WTC11 (cell line): ENCODE measurements around the gene THSD8. TPM values are rescaled to one million over a fixed set of nuclear protein-coding genes. Genes with fewer than 3 reads are reported as not detected.

Source experiments
- ATAC-seq: fragments of 200-7000 bp; cut with Tn5 transposase; 2 replicates; pipeline ENCODE4 v1.10.0; 2021; ENCODE audit warnings: mild to moderate bottlenecking, moderate library complexity
- CTCF ChIA-PET: fragments of 300-600 bp; sonication (Branson Sonifier 250); formaldehyde crosslinking; loops from one replicate; lab custom pipeline; 2021; ENCODE audit warnings: antibody characterized with exemption; lab: Charles Lee
- POLR2A ChIA-PET: fragments of 350-600 bp; sonication (Branson Sonifier 250); formaldehyde crosslinking; loops from one replicate; lab custom pipeline; 2021; ENCODE audit warnings: antibody characterized with exemption; lab: Charles Lee
- DNase-seq: peaks from one replicate; pipeline ENCODE4 v3.0.0; 2021; ENCODE audit warnings: low spot score
- H3K27ac Mint-ChIP-seq: 2 replicates; pipeline ENCODE4 v1.8.0; 2021; ENCODE audit warnings: mixed read lengths
- H3K27me3 Mint-ChIP-seq: 2 replicates; pipeline ENCODE4 v1.8.0; 2021; ENCODE audit warnings: low read depth, mild to moderate bottlenecking, moderate library complexity, mixed read lengths
- H3K36me3 Mint-ChIP-seq: 2 replicates; pipeline ENCODE4 v1.8.0; 2021; ENCODE audit warnings: mixed read lengths
- H3K4me1 Mint-ChIP-seq: 2 replicates; pipeline ENCODE4 v1.8.0; 2022; ENCODE audit warnings: mixed read lengths
- H3K4me3 Mint-ChIP-seq: 2 replicates; pipeline ENCODE4 v1.8.0; 2021; ENCODE audit warnings: mild to moderate bottlenecking, moderate library complexity, mixed read lengths
- H3K9me3 Mint-ChIP-seq: 2 replicates; pipeline ENCODE4 v1.8.0; 2021; ENCODE audit warnings: mixed read lengths
- ARID4B ChIP-seq: sonication (generic); formaldehyde crosslinking; IDR thresholded peaks from 2 replicates; pipeline ENCODE4 v1.8.0; 2023; ENCODE audit warnings: missing genetic modification reagents, mild to moderate bottlenecking, borderline replicate concordance
- ATF1 ChIP-seq: sonication (generic); formaldehyde crosslinking; IDR thresholded peaks from 2 replicates; pipeline ENCODE4 v1.8.1; 2023; ENCODE audit warnings: mild to moderate bottlenecking, moderate library complexity, missing genetic modification reagents
- ATF3 ChIP-seq: sonication (generic); formaldehyde crosslinking; conservative IDR thresholded peaks from 2 replicates; pipeline ENCODE4 v1.8.1; 2022; ENCODE audit warnings: mild to moderate bottlenecking, missing genetic modification reagents
- CREB1 ChIP-seq: sonication (generic); formaldehyde crosslinking; IDR thresholded peaks from 2 replicates; pipeline ENCODE4 v1.8.0; 2023; ENCODE audit warnings: mild to moderate bottlenecking, missing genetic modification reagents
- E2F4 ChIP-seq: sonication (generic); formaldehyde crosslinking; IDR thresholded peaks from 2 replicates; pipeline ENCODE4 v1.8.1; 2022; ENCODE audit warnings: low read depth, mild to moderate bottlenecking, moderate library complexity, missing genetic modification reagents, borderline replicate concordance
- ETV6 ChIP-seq: sonication (generic); formaldehyde crosslinking; IDR thresholded peaks from 2 replicates; pipeline ENCODE4 v1.8.1; 2022; ENCODE audit warnings: mild to moderate bottlenecking, missing genetic modification reagents
- GABPB1 ChIP-seq: sonication (generic); formaldehyde crosslinking; IDR thresholded peaks from 2 replicates; pipeline ENCODE4 v1.8.1; 2023; ENCODE audit warnings: mild to moderate bottlenecking, missing genetic modification reagents
- IRF1 ChIP-seq: sonication (generic); formaldehyde crosslinking; IDR thresholded peaks from 2 replicates; pipeline ENCODE4 v1.8.0; 2023; ENCODE audit warnings: missing genetic modification reagents
- JUN ChIP-seq: sonication (generic); formaldehyde crosslinking; IDR thresholded peaks from 2 replicates; pipeline ENCODE4 v1.8.0; 2023; ENCODE audit warnings: mild to moderate bottlenecking, missing genetic modification reagents
- MAX ChIP-seq: sonication (generic); formaldehyde crosslinking; IDR thresholded peaks from 2 replicates; pipeline ENCODE4 v1.8.0; 2022; ENCODE audit warnings: mild to moderate bottlenecking, missing genetic modification reagents
- MXD4 ChIP-seq: fragments of 250-450 bp; sonication (Bioruptor Pico); IDR thresholded peaks from 2 replicates; pipeline ENCODE4 v1.8.0; 2021; ENCODE audit warnings: mild to moderate bottlenecking, moderate library complexity, borderline replicate concordance
- MYBL2 ChIP-seq: sonication (generic); formaldehyde crosslinking; IDR thresholded peaks from 2 replicates; pipeline ENCODE4 v1.8.1; 2023; ENCODE audit warnings: mild to moderate bottlenecking, moderate library complexity, missing genetic modification reagents
- NR3C1 ChIP-seq: sonication (generic); formaldehyde crosslinking; conservative IDR thresholded peaks from 2 replicates; pipeline ENCODE4 v1.8.1; 2023; ENCODE audit warnings: low read depth, mild to moderate bottlenecking, missing genetic modification reagents
- PREB ChIP-seq: sonication (generic); formaldehyde crosslinking; IDR thresholded peaks from 2 replicates; pipeline ENCODE4 v1.8.1; 2022; ENCODE audit warnings: mild to moderate bottlenecking, missing genetic modification reagents, moderate library complexity, borderline replicate concordance
- PRRX2 ChIP-seq: fragments of 250-450 bp; sonication (Bioruptor Pico); IDR thresholded peaks from 2 replicates; pipeline ENCODE4 v1.8.0; 2021; ENCODE audit warnings: mild to moderate bottlenecking
- SMAD3 ChIP-seq: sonication (generic); formaldehyde crosslinking; IDR thresholded peaks from 2 replicates; pipeline ENCODE4 v1.8.0; 2022; ENCODE audit warnings: missing genetic modification reagents, mild to moderate bottlenecking, borderline replicate concordance
- USF2 ChIP-seq: sonication (generic); formaldehyde crosslinking; IDR thresholded peaks from 2 replicates; pipeline ENCODE4 v1.8.1; 2023; ENCODE audit warnings: mild to moderate bottlenecking, missing genetic modification reagents, moderate library complexity
- ZNF219 ChIP-seq: sonication (generic); formaldehyde crosslinking; IDR thresholded peaks from 2 replicates; pipeline ENCODE4 v1.8.0; 2023; ENCODE audit warnings: missing genetic modification reagents, mild to moderate bottlenecking, borderline replicate concordance
- ZNF232 ChIP-seq: sonication (generic); formaldehyde crosslinking; IDR thresholded peaks from 2 replicates; pipeline ENCODE4 v1.8.0; 2022; ENCODE audit warnings: mild to moderate bottlenecking, missing genetic modification reagents
- ZNF263 ChIP-seq: sonication (generic); formaldehyde crosslinking; IDR thresholded peaks from 2 replicates; pipeline ENCODE4 v1.8.1; 2022; ENCODE audit warnings: low read depth, mild to moderate bottlenecking, moderate library complexity, missing genetic modification reagents
- total RNA-seq: library from RNA; stranded (reverse); gene quantifications from 3 replicates; pipeline ENCODE4 v1.2.3, GENCODE V29; 2021
- TF ChIP-seq, protein P1 (sequence below): sonication (generic); formaldehyde crosslinking; IDR thresholded peaks from 2 replicates; pipeline ENCODE4 v1.8.1; 2022; ENCODE audit warnings: missing genetic modification reagents, borderline replicate concordance
- TF ChIP-seq, protein P2 (sequence below): sonication (generic); formaldehyde crosslinking; IDR thresholded peaks from 2 replicates; pipeline ENCODE4 v1.8.1; 2023; ENCODE audit warnings: mild to moderate bottlenecking, moderate library complexity, missing genetic modification reagents

THSD8 gene
- total RNA-seq, 1 experiment from 2014 or later: 30.1 TPM

DNA sequence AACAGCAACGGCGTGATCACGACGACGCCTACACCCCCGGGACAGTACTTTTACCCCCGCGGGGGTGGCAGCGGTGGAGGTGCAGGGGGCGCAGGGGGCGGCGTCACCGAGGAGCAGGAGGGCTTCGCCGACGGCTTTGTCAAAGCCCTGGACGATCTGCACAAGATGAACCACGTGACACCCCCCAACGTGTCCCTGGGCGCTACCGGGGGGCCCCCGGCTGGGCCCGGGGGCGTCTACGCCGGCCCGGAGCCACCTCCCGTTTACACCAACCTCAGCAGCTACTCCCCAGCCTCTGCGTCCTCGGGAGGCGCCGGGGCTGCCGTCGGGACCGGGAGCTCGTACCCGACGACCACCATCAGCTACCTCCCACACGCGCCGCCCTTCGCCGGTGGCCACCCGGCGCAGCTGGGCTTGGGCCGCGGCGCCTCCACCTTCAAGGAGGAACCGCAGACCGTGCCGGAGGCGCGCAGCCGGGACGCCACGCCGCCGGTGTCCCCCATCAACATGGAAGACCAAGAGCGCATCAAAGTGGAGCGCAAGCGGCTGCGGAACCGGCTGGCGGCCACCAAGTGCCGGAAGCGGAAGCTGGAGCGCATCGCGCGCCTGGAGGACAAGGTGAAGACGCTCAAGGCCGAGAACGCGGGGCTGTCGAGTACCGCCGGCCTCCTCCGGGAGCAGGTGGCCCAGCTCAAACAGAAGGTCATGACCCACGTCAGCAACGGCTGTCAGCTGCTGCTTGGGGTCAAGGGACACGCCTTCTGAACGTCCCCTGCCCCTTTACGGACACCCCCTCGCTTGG, 9.6 kb upstream of the THSD8 start:
- Mint-ChIP-seq H3K4me3 (peak overlapping the region; percentile 84), H3K4me1 (peaks cover 39% of the 10 kb centered on the region), H3K27me3 (peaks cover 32% of the 10 kb centered on the region), H3K9me3 (no peaks in the 10 kb centered on the region), H3K36me3 (peaks cover 4% of the 10 kb centered on the region; the same call in 1 of the 2 replicates), H3K27ac (no peak overlapping the region)
- DNase-seq (peak; percentile 80), ATAC-seq (no peak)
- POLR2A ChIA-PET: interaction anchor here (0.6 to 3.1 kb wide), 16 partner anchors 9 to 173 kb away, joined by 3 to 29 read pairs (median 3); partner anchors contain the start of genes DNASE2, HOOK2, PRDX2 and RNASEH2A
- CTCF ChIA-PET: interaction anchor here (0.6 to 14.0 kb wide), 19 partner anchors 9 to 1328 kb away, joined by 3 to 341 read pairs (median 4); partner anchors contain the start of genes HOOK2, PRDX2 and THSD8
- TF ChIP-seq ZNF232: 0 out of 2 replicates have a peak, but pooled peaks have one; percentile 35
- 0 out of 2 replicates have a peak, but pooled peaks have one; percentile 23 for TF ChIP-seq JUN (CRISPR knock-in tag)
- no peak for TF ChIP-seq PREB (CRISPR knock-in tag)
- TF ChIP-seq, protein P1, sequence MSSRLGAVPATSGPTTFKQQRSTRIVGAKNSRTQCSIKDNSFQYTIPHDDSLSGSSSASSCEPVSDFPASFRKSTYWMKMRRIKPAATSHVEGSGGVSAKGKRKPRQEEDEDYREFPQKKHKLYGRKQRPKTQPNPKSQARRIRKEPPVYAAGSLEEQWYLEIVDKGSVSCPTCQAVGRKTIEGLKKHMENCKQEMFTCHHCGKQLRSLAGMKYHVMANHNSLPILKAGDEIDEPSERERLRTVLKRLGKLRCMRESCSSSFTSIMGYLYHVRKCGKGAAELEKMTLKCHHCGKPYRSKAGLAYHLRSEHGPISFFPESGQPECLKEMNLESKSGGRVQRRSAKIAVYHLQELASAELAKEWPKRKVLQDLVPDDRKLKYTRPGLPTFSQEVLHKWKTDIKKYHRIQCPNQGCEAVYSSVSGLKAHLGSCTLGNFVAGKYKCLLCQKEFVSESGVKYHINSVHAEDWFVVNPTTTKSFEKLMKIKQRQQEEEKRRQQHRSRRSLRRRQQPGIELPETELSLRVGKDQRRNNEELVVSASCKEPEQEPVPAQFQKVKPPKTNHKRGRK (CRISPR knock-in tag): no peak
- TF ChIP-seq ATF3 (CRISPR knock-in tag): no peak
- peak; percentile 73; the same call in 1 of the 2 replicates for TF ChIP-seq ARID4B (CRISPR knock-in tag)
- TF ChIP-seq MAX (CRISPR knock-in tag): peak; percentile 87
- TF ChIP-seq IRF1: no peak
- TF ChIP-seq ZNF219 (CRISPR knock-in tag): no peak
- no peak for TF ChIP-seq NR3C1
- TF ChIP-seq E2F4: no peak
- peak; percentile 86; the same call in 1 of the 2 replicates for TF ChIP-seq MYBL2 (CRISPR knock-in tag)
- TF ChIP-seq SMAD3 (CRISPR knock-in tag): peak; percentile 67; the same call in 1 of the 2 replicates
- TF ChIP-seq CREB1 (CRISPR knock-in tag): peak; percentile 74; the same call in 1 of the 2 replicates
- peak; percentile 79 for TF ChIP-seq USF2 (CRISPR knock-in tag)
- TF ChIP-seq ATF1: no peak
- TF ChIP-seq MXD4 (CRISPR knock-in tag): no peak
- no peak for TF ChIP-seq PRRX2
- TF ChIP-seq ZNF263 (CRISPR knock-in tag): 0 out of 2 replicates have a peak, but pooled peaks have one; percentile 24
- TF ChIP-seq GABPB1: 0 out of 2 replicates have a peak, but pooled peaks have one; percentile 28
- no peak; the same call in 1 of the 2 replicates for TF ChIP-seq ETV6
- TF ChIP-seq, protein P2, sequence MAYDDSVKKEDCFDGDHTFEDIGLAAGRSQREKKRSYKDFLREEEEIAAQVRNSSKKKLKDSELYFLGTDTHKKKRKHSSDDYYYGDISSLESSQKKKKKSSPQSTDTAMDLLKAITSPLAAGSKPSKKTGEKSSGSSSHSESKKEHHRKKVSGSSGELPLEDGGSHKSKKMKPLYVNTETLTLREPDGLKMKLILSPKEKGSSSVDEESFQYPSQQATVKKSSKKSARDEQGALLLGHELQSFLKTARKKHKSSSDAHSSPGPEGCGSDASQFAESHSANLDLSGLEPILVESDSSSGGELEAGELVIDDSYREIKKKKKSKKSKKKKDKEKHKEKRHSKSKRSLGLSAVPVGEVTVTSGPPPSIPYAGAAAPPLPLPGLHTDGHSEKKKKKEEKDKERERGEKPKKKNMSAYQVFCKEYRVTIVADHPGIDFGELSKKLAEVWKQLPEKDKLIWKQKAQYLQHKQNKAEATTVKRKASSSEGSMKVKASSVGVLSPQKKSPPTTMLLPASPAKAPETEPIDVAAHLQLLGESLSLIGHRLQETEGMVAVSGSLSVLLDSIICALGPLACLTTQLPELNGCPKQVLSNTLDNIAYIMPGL (CRISPR knock-in tag): peak; percentile 74; the same call in 1 of the 2 replicates
